ENCODE results near the gene MARK4.
"Not testable (repeated sequence)": the region's sequence is repeated elsewhere in the genome, so short reads cannot be mapped to it uniquely, and the experiment has no call there.

Gene MARK4

GRCh38 chr19:45306518-45307027 lies 55.5 kb downstream of the MARK4 start:
- DNase-seq = no peak

- no peak for DNase-seq
Observed at GRCh38 chr19:45307361-45307760, 56.3 kb downstream of the MARK4 start.

- DNase-seq = not testable (repeated sequence)
Observed at GRCh38 chr19:45309322-45309721, 58.3 kb downstream of the MARK4 start.

- no peak for DNase-seq
Observed at GRCh38 chr19:45311621-45312020, 60.5 kb downstream of the MARK4 start.

- DNase-seq = not testable (repeated sequence)
Observed at GRCh38 chr19:45312285-45312684, 61.2 kb downstream of the MARK4 start.

- DNase-seq = no peak
Observed at GRCh38 chr19:45314708-45315245, 63.7 kb downstream of the MARK4 start.

- DNase-seq = no peak
Observed at GRCh38 chr19:45315304-45315703, 64.2 kb downstream of the MARK4 start.

GRCh38 chr19:45320997-45321775 lies 70.1 kb downstream of the MARK4 start:
- no peak for DNase-seq

- DNase-seq = no peak
Observed at GRCh38 chr19:45321848-45322247, 70.8 kb downstream of the MARK4 start.

GRCh38 chr19:45322311-45322710 lies 71.2 kb downstream of the MARK4 start:
- DNase-seq = no peak

- no peak for DNase-seq
Observed at GRCh38 chr19:45322744-45323281, 71.7 kb downstream of the MARK4 start, which contains the start of gene CKM. TSS of gene CKM (minus strand) at chr19:45322875. CDS start at chr19:45319713, 3,162 bp downstream.

GRCh38 chr19:45323671-45324081 lies 72.6 kb downstream of the MARK4 start:
- DNase-seq = no peak

GRCh38 chr19:45324349-45324907 lies 73.4 kb downstream of the MARK4 start:
- DNase-seq = no peak

GRCh38 chr19:45327404-45328143 lies 76.5 kb downstream of the MARK4 start:
- DNase-seq = no peak

GRCh38 chr19:45331411-45331810 lies 80.3 kb downstream of the MARK4 start:
- DNase-seq = no peak

- DNase-seq = no peak
Observed at GRCh38 chr19:45333609-45334303, 82.7 kb downstream of the MARK4 start.

- not testable (repeated sequence) for DNase-seq
Observed at GRCh38 chr19:45334881-45335280, 83.8 kb downstream of the MARK4 start.

GRCh38 chr19:45336696-45337251 lies 85.7 kb downstream of the MARK4 start:
- DNase-seq = no peak

- DNase-seq = no peak
Observed at GRCh38 chr19:45339629-45340028, 88.6 kb downstream of the MARK4 start.

- DNase-seq = peak in 5 of 6 experiments; percentile 13 to 31 (median 28)
Observed at GRCh38 chr19:45340232-45340898, 89.3 kb downstream of the MARK4 start, which contains the start of gene KLC3. TSS of gene KLC3 (plus strand) at chr19:45340750. CDS start at chr19:45345542, 4,792 bp downstream.

- no peak for DNase-seq
Observed at GRCh38 chr19:45340899-45341453, 89.9 kb downstream of the MARK4 start.
